PC-9 (cell line): ENCODE results near the gene FAM13B.

Experiments used
- EZH2 ChIP-seq: fragments of 200-600 bp; sonication (generic); IDR thresholded peaks from 2 replicates; pipeline ENCODE4 v1.8.0; 2017; ENCODE audit warnings: antibody characterized with exemption, low read depth
- TF ChIP-seq, protein P1 (sequence below): fragments of 200-600 bp; sonication (generic); conservative IDR thresholded peaks from 2 replicates; pipeline ENCODE4 v1.6.1; 2017; ENCODE audit warnings: mixed run types, antibody characterized with exemption, mild to moderate bottlenecking, moderate library complexity

DNA sequence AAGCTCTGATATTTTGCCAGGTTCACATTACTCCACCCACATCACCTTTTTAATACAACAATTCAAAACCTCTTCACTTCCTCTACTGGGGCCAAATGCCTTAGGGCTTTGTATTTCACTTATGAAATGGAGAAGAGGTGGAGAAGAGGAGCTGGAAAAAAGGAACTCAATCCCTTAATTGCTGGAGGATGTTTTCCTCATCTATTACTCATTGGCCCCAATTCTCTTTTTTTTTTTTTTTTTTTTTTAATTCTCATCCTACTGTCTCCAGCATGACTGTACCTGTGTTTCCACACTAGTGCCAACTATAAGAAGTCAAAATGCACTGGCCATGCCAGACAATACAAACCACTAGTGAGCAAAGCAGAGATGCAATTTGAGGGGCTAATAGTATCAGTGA, 20.9 kb downstream of the FAM13B start:
- TF ChIP-seq, protein P1, sequence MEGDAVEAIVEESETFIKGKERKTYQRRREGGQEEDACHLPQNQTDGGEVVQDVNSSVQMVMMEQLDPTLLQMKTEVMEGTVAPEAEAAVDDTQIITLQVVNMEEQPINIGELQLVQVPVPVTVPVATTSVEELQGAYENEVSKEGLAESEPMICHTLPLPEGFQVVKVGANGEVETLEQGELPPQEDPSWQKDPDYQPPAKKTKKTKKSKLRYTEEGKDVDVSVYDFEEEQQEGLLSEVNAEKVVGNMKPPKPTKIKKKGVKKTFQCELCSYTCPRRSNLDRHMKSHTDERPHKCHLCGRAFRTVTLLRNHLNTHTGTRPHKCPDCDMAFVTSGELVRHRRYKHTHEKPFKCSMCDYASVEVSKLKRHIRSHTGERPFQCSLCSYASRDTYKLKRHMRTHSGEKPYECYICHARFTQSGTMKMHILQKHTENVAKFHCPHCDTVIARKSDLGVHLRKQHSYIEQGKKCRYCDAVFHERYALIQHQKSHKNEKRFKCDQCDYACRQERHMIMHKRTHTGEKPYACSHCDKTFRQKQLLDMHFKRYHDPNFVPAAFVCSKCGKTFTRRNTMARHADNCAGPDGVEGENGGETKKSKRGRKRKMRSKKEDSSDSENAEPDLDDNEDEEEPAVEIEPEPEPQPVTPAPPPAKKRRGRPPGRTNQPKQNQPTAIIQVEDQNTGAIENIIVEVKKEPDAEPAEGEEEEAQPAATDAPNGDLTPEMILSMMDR: no peak
- no peak for TF ChIP-seq EZH2
